ENCODE data around the gene RNASEH1.

The RNASEH1 gene

GRCh38 chr2:3598197-3598910, 40.2 kb upstream of the RNASEH1 start:
- no peak overlapping the region for H3K4me3 ChIP-seq (ENCODE audit: low read depth, low read length)
- TF ChIP-seq CTCF (IDR thresholded peaks at IDR 0.05; ENCODE audit: insufficient read depth, low read depth, low read length, missing control alignments): no peak
- DNase-seq (ENCODE audit: low read depth): no peak

GRCh38 chr2:3597567-3597966, 39.4 kb upstream of the RNASEH1 start:
- no peak overlapping the region for H3K4me3 ChIP-seq (ENCODE audit: low read depth, low read length)
- DNase-seq (ENCODE audit: low read depth): peak; percentile 48
- TF ChIP-seq CTCF (IDR thresholded peaks at IDR 0.05; ENCODE audit: insufficient read depth, low read depth, low read length, missing control alignments): no peak

GRCh38 chr2:3596901-3597417, 38.8 kb upstream of the RNASEH1 start:
- TF ChIP-seq CTCF (IDR thresholded peaks at IDR 0.05; ENCODE audit: insufficient read depth, low read depth, low read length, missing control alignments): no peak
- no peak overlapping the region for H3K4me3 ChIP-seq (ENCODE audit: low read depth, low read length)
- no peak for DNase-seq (ENCODE audit: low read depth)

- DNase-seq (ENCODE audit: low read depth): peak; percentile 69
- H3K4me3 ChIP-seq (ENCODE audit: low read depth, low read length): no peak overlapping the region
- TF ChIP-seq CTCF (IDR thresholded peaks at IDR 0.05; ENCODE audit: insufficient read depth, low read depth, low read length, missing control alignments): no peak
Measured at GRCh38 chr2:3595985-3596384, 37.9 kb upstream of the RNASEH1 start.

- no peak for TF ChIP-seq CTCF (IDR thresholded peaks at IDR 0.05; ENCODE audit: insufficient read depth, low read depth, low read length, missing control alignments)
- H3K4me3 ChIP-seq (ENCODE audit: low read depth, low read length): no peak overlapping the region
- no peak for DNase-seq (ENCODE audit: low read depth)
Measured at GRCh38 chr2:3595404-3595803, 37.3 kb upstream of the RNASEH1 start.

- no peak within 1 kb of the TSS for H3K4me3 ChIP-seq (ENCODE audit: low read depth, low read length)
- DNase-seq (ENCODE audit: low read depth): no peak
- no peak for TF ChIP-seq CTCF (IDR thresholded peaks at IDR 0.05; ENCODE audit: insufficient read depth, low read depth, low read length, missing control alignments)
Measured at GRCh38 chr2:3594493-3595281, 36.6 kb upstream of the RNASEH1 start, which contains the start of gene COLEC11. Gene COLEC11, plus strand, starts transcription at chr2:3595112. Its CDS starts 9,229 bp downstream, at chr2:3604341.
